NCI-H774 (cell line): ENCODE data around the gene IRF9.

Experiments
- DNase-seq: peaks from one replicate; lab custom pipeline; 2025; lab: John Stamatoyannopoulos, UW

IRF9 gene

GRCh38 chr14:24178399-24179178 is 17.5 kb downstream of the IRF9 start:
- DNase-seq: no peak

- no peak for DNase-seq
Observed at GRCh38 chr14:24179294-24179960, 18.4 kb downstream of the IRF9 start.

GRCh38 chr14:24179961-24180796 is 19.1 kb downstream of the IRF9 start:
- DNase-seq: no peak

GRCh38 chr14:24181371-24182077 is 20.5 kb downstream of the IRF9 start:
- DNase-seq: no peak

- no peak for DNase-seq
Observed at GRCh38 chr14:24182110-24182882, 21.2 kb downstream of the IRF9 start.

- DNase-seq: no peak
Observed at GRCh38 chr14:24183014-24183481, 22.0 kb downstream of the IRF9 start.

GRCh38 chr14:24184104-24184970 is 23.3 kb downstream of the IRF9 start:
- no peak for DNase-seq

GRCh38 chr14:24185026-24185425 is 24.0 kb downstream of the IRF9 start:
- no peak for DNase-seq

- no peak for DNase-seq
Observed at GRCh38 chr14:24185741-24186140, 24.7 kb downstream of the IRF9 start.

- no peak for DNase-seq
Observed at GRCh38 chr14:24186831-24187538, 25.9 kb downstream of the IRF9 start.

- DNase-seq: no peak
Observed at GRCh38 chr14:24187539-24187915, 26.5 kb downstream of the IRF9 start.

GRCh38 chr14:24188251-24189058 is 27.4 kb downstream of the IRF9 start, which contains the start of gene IPO4:
Gene IPO4, minus strand, starts transcription at chr14:24188816. Its CDS starts 29 bp downstream, at chr14:24188787.
- peak; percentile 97 for DNase-seq

- DNase-seq: no peak
Observed at GRCh38 chr14:24189059-24189375, 28.0 kb downstream of the IRF9 start.

GRCh38 chr14:24189460-24189859 is 28.4 kb downstream of the IRF9 start:
- no peak for DNase-seq

GRCh38 chr14:24190416-24190815 is 29.4 kb downstream of the IRF9 start:
- DNase-seq: no peak

- DNase-seq: no peak
Observed at GRCh38 chr14:24192933-24193332, 31.9 kb downstream of the IRF9 start.

GRCh38 chr14:24194186-24194872 is 33.3 kb downstream of the IRF9 start:
- DNase-seq: no peak

GRCh38 chr14:24194873-24195185 is 33.8 kb downstream of the IRF9 start:
- no peak for DNase-seq
